A549 (cell line): ENCODE data around the gene DSG1. TPM values are rescaled to one million over a fixed set of nuclear protein-coding genes. Genes with fewer than 3 reads are reported as not detected.

Source experiments
- ATAC-seq, 2 experiments: fragments of 200-7000 bp in 1 of 2; fragments of >200 bp in 1 of 2; cut with Nextera tagmentation in 1 of 2; cut with Tn5 transposase in 1 of 2; 3 replicates each; pipeline versions ENCODE4 v1.8.0 to v1.9.1; 2018 to 2020; ENCODE audit warnings: mild to moderate bottlenecking in 1 of 2, moderate library complexity in 1 of 2
- CTCF ChIA-PET: fragments of 300-600 bp; sonication (Branson Sonifier 250); formaldehyde crosslinking; extraction: SDS; loops from one replicate; lab custom pipeline; 2021; ENCODE audit warnings: antibody characterized with exemption, inconsistent platforms; lab: Yijun Ruan, JAX
- POLR2A ChIA-PET: fragments of 350-600 bp; formaldehyde crosslinking; extraction: SDS; loops from one replicate; lab custom pipeline; 2021; ENCODE audit warnings: antibody characterized with exemption, inconsistent platforms; lab: Yijun Ruan, JAX
- DNase-seq, 2 experiments: peaks; one replicate each; pipeline versions ENCODE4 v3.0.0 to v3.0.0-alpha.2; 2011 to 2016; ENCODE audit warnings: low read depth in 1 of 2, low spot score in 1 of 2
- FAIRE-seq: peaks from 2 replicates; lab custom pipeline; 2011; peaks lifted over from hg19 to GRCh38; lab: Jason Lieb, UNC
- H3K27ac ChIP-seq, 2 experiments: fragments of >200 bp; sonication (Bioruptor Twin); formaldehyde crosslinking; 3 replicates each; pipeline ENCODE4 v1.5.1; 2016 to 2017
- H3K4me1 ChIP-seq: fragments of >200 bp; sonication (Bioruptor Twin); formaldehyde crosslinking; 3 replicates; pipeline ENCODE4 v1.6.1; 2016
- H3K4me2 ChIP-seq: fragments of >200 bp; sonication (Bioruptor Twin); formaldehyde crosslinking; 3 replicates; pipeline ENCODE4 v1.6.1; 2016
- H3K4me3 ChIP-seq: fragments of >200 bp; sonication (Bioruptor Twin); formaldehyde crosslinking; 3 replicates; pipeline ENCODE4 v1.5.1; 2016
- H3K9me3 ChIP-seq: fragments of >200 bp; sonication (Bioruptor Twin); formaldehyde crosslinking; 3 replicates; pipeline ENCODE4 v1.6.1; 2016
- BHLHE40 ChIP-seq: IDR thresholded peaks from 2 replicates; pipeline ENCODE4 v1.6.1; 2012; ENCODE audit warnings: low read depth, low read length, inconsistent platforms
- CBX2 ChIP-seq: fragments of 200-600 bp; sonication (generic); IDR thresholded peaks from 2 replicates; pipeline ENCODE4 v1.6.1; 2016; ENCODE audit warnings: low read depth, mild to moderate bottlenecking, borderline replicate concordance
- CBX8 ChIP-seq: fragments of 200-600 bp; sonication (generic); IDR thresholded peaks from 2 replicates; pipeline ENCODE4 v1.6.1; 2016
- CHD2 ChIP-seq: fragments of 150-350 bp; IDR thresholded peaks from 2 replicates; pipeline ENCODE4 v1.6.1; 2014; ENCODE audit warnings: low read length; ENCODE audit not compliant: partially characterized antibody
- E2F6 ChIP-seq: IDR thresholded peaks from 2 replicates; pipeline ENCODE4 v1.6.1; 2012; ENCODE audit warnings: low read depth, borderline replicate concordance
- ESRRA ChIP-seq: fragments of 150-350 bp; IDR thresholded peaks from 2 replicates; pipeline ENCODE4 v1.6.1; 2014; ENCODE audit warnings: mild to moderate bottlenecking, low read length, borderline replicate concordance
- FOSB ChIP-seq: fragments of 250-450 bp; sonication (Bioruptor Pico); IDR thresholded peaks from 2 replicates; pipeline ENCODE4 v1.5.0; 2020; ENCODE audit warnings: mild to moderate bottlenecking, moderate library complexity
- FOSL2 ChIP-seq, 2 experiments: fragments of 450-650 bp in 1 of 2; fragments of >200 bp in 1 of 2; sonication (Bioruptor Twin) in 1 of 2; formaldehyde crosslinking; IDR thresholded peaks; 2 replicates each; pipeline versions ENCODE4 v1.5.0 to v1.6.1; 2016 to 2020; ENCODE audit warnings: mild to moderate bottlenecking in 1 of 2, moderate library complexity in 1 of 2
- HES2 ChIP-seq: fragments of >200 bp; sonication (Bioruptor Twin); formaldehyde crosslinking; IDR thresholded peaks from 2 replicates; pipeline ENCODE4 v1.6.1; 2016
- HEYL ChIP-seq: fragments of 250-450 bp; sonication (Bioruptor Pico); IDR thresholded peaks from 2 replicates; pipeline ENCODE4 v1.8.0; 2021; ENCODE audit warnings: mild to moderate bottlenecking, moderate library complexity
- HOXA7 ChIP-seq: fragments of 250-450 bp; sonication (Bioruptor Pico); IDR thresholded peaks from 2 replicates; pipeline ENCODE4 v1.5.0; 2020; ENCODE audit warnings: mild to moderate bottlenecking, moderate library complexity
- HOXB5 ChIP-seq: fragments of 250-450 bp; sonication (Bioruptor Pico); IDR thresholded peaks from 2 replicates; pipeline ENCODE4 v1.5.0; 2020; ENCODE audit warnings: mild to moderate bottlenecking, moderate library complexity
- JUN ChIP-seq, 2 experiments: fragments of >200 bp; sonication (Bioruptor Twin); formaldehyde crosslinking; IDR thresholded peaks; 2 replicates in 1 of 2; 3 replicates in 1 of 2; pipeline ENCODE4 v1.6.1; 2016 to 2017
- KDM1A ChIP-seq: fragments of 200-600 bp; sonication (generic); IDR thresholded peaks from 2 replicates; pipeline ENCODE4 v1.6.1; 2016; ENCODE audit warnings: low read depth, mild to moderate bottlenecking
- MAFK ChIP-seq: fragments of 450-650 bp; IDR thresholded peaks from 2 replicates; pipeline ENCODE4 v1.6.1; 2014; ENCODE audit not compliant: partially characterized antibody
- MAZ ChIP-seq: fragments of 150-350 bp; IDR thresholded peaks from 2 replicates; pipeline ENCODE4 v1.6.1; 2014; ENCODE audit warnings: antibody characterized with exemption, low read depth, low read length, borderline replicate concordance
- MYC ChIP-seq: IDR thresholded peaks from 2 replicates; pipeline ENCODE4 v1.6.1; 2012; ENCODE audit warnings: mild to moderate bottlenecking, inconsistent platforms, low read length, improper control_type of control experiment, borderline replicate concordance
- NFE2L2 ChIP-seq: fragments of 150-350 bp; conservative IDR thresholded peaks from 2 replicates; pipeline ENCODE4 v1.6.1; 2014; ENCODE audit warnings: low read length
- NPAS2 ChIP-seq: fragments of 250-450 bp; sonication (Bioruptor Pico); IDR thresholded peaks from 2 replicates; pipeline ENCODE4 v1.8.0; 2022; ENCODE audit warnings: mild to moderate bottlenecking, moderate library complexity, borderline replicate concordance
- PHF8 ChIP-seq: fragments of 200-600 bp; sonication (generic); IDR thresholded peaks from 2 replicates; pipeline ENCODE4 v1.6.1; 2016; ENCODE audit warnings: low read depth, mild to moderate bottlenecking, antibody characterized with exemption, moderate library complexity, borderline replicate concordance
- POLR2A ChIP-seq: IDR thresholded peaks from 2 replicates; pipeline ENCODE4 v1.6.1; 2012; ENCODE audit warnings: mild to moderate bottlenecking, low read length
- POLR2AphosphoS2 ChIP-seq: conservative IDR thresholded peaks from 2 replicates; pipeline ENCODE4 v1.6.1; 2012; ENCODE audit warnings: low read length, improper control_type of control experiment, inconsistent platforms
- RARB ChIP-seq: fragments of 250-450 bp; sonication (Bioruptor Pico); IDR thresholded peaks from 2 replicates; pipeline ENCODE4 v1.8.0; 2021; ENCODE audit warnings: mild to moderate bottlenecking, moderate library complexity
- RFX5 ChIP-seq: fragments of 450-650 bp; IDR thresholded peaks from 2 replicates; pipeline ENCODE4 v1.7.1; 2014; ENCODE audit warnings: antibody characterized with exemption, mild to moderate bottlenecking, moderate library complexity
- RNF2 ChIP-seq: fragments of 200-600 bp; sonication (generic); IDR thresholded peaks from 2 replicates; pipeline ENCODE4 v1.6.1; 2016; ENCODE audit warnings: low read depth, mild to moderate bottlenecking, antibody characterized with exemption, moderate library complexity, borderline replicate concordance
- USF2 ChIP-seq: fragments of 450-650 bp; IDR thresholded peaks from 2 replicates; pipeline ENCODE4 v1.6.1; 2014; ENCODE audit warnings: antibody characterized with exemption
- ZC3H11A ChIP-seq: fragments of 450-650 bp; IDR thresholded peaks from 2 replicates; pipeline ENCODE4 v1.6.1; 2014; ENCODE audit warnings: antibody characterized with exemption, mild to moderate bottlenecking
- ZNF302 ChIP-seq: fragments of 250-450 bp; sonication (Bioruptor Pico); IDR thresholded peaks from 2 replicates; pipeline ENCODE4 v1.9.0; 2021; ENCODE audit warnings: inconsistent platforms, mild to moderate bottlenecking, moderate library complexity
- ZSCAN20 ChIP-seq: fragments of 250-450 bp; sonication (Bioruptor Pico); IDR thresholded peaks from 2 replicates; pipeline ENCODE4 v1.8.0; 2022; ENCODE audit warnings: mild to moderate bottlenecking, moderate library complexity
- WGBS: methylation state at CpG from one replicate; pipeline ENCODE4 v1.1.6; 2017; ENCODE audit errors: missing lambda C conversion rate; 5-methylcytosine and 5-hydroxymethylcytosine counted together
- polyA plus RNA-seq, 4 experiments: library from polyadenylated mRNA; depleted of rRNA in 3 of 4; stranded (reverse); fragments of >200 nt; fragmentation: RNase III in 1 of 4; extraction: RNeasy Plus Mini Kit Qiagen cat#74134 plus additional on column Dnase treatment in 1 of 4; gene quantifications; 2 replicates in 3 of 4; 3 replicates in 1 of 4; pipeline ENCODE4 v1.2.3, GENCODE V29; 2011 to 2017
- TF ChIP-seq, protein P1 (sequence below): fragments of 150-350 bp; IDR thresholded peaks from 2 replicates; pipeline ENCODE4 v1.6.1; 2014; ENCODE audit warnings: low read depth, mild to moderate bottlenecking, low read length
- TF ChIP-seq, protein P2 (sequence below): fragments of >200 bp; sonication (Bioruptor Twin); formaldehyde crosslinking; IDR thresholded peaks from 3 replicates; pipeline ENCODE4 v1.5.1; 2016
- TF ChIP-seq, protein P3 (sequence below): IDR thresholded peaks from 2 replicates; pipeline ENCODE4 v1.6.1; 2012

Gene DSG1
- polyA plus RNA-seq, 2 of the 4 experiments (the other 2 are of a cell fraction), result not detected

GRCh38 chr18:31294199-31294747 is 23.7 kb upstream of the DSG1 start:
- POLR2A ChIA-PET, result no interaction called here
- Histone ChIP-seq H3K9me3 (no peaks in the 10 kb centered on the region), H3K4me3 (no peak overlapping the region), H3K4me2 (no peak overlapping the region), H3K4me1 (no peaks in the 10 kb centered on the region), H3K27ac (no peak overlapping the region)
- no peak for FAIRE-seq
- DNase-seq, result no peak
- 82% methylated on average over 5 of the region's 5 CpGs for WGBS
- TF ChIP-seq USF2 (no peak), ZC3H11A (no peak), BHLHE40 (no peak), MYC (no peak), HOXB5 (CRISPR knock-in tag) (no peak), RFX5 (no peak), MAFK (no peak), ZNF302 (CRISPR knock-in tag) (no peak), RARB (CRISPR knock-in tag) (no peak), HOXA7 (CRISPR knock-in tag) (no peak), POLR2AphosphoS2 (no peak), HES2 (no peak), HEYL (CRISPR knock-in tag) (no peak), FOSL2 (IDR thresholded peaks at IDR 0.05) (no peak), FOSL2 (CRISPR knock-in tag; IDR thresholded peaks at IDR 0.05) (no peak), NFE2L2 (no peak), CHD2 (no peak)
- TF ChIP-seq, protein P1, sequence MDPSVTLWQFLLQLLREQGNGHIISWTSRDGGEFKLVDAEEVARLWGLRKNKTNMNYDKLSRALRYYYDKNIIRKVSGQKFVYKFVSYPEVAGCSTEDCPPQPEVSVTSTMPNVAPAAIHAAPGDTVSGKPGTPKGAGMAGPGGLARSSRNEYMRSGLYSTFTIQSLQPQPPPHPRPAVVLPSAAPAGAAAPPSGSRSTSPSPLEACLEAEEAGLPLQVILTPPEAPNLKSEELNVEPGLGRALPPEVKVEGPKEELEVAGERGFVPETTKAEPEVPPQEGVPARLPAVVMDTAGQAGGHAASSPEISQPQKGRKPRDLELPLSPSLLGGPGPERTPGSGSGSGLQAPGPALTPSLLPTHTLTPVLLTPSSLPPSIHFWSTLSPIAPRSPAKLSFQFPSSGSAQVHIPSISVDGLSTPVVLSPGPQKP, result no peak
- TF ChIP-seq, protein P2, sequence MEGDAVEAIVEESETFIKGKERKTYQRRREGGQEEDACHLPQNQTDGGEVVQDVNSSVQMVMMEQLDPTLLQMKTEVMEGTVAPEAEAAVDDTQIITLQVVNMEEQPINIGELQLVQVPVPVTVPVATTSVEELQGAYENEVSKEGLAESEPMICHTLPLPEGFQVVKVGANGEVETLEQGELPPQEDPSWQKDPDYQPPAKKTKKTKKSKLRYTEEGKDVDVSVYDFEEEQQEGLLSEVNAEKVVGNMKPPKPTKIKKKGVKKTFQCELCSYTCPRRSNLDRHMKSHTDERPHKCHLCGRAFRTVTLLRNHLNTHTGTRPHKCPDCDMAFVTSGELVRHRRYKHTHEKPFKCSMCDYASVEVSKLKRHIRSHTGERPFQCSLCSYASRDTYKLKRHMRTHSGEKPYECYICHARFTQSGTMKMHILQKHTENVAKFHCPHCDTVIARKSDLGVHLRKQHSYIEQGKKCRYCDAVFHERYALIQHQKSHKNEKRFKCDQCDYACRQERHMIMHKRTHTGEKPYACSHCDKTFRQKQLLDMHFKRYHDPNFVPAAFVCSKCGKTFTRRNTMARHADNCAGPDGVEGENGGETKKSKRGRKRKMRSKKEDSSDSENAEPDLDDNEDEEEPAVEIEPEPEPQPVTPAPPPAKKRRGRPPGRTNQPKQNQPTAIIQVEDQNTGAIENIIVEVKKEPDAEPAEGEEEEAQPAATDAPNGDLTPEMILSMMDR, result no peak
- TF ChIP-seq, protein P3, sequence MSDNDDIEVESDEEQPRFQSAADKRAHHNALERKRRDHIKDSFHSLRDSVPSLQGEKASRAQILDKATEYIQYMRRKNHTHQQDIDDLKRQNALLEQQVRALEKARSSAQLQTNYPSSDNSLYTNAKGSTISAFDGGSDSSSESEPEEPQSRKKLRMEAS, result no peak
- CTCF ChIA-PET, result no interaction called here
- ATAC-seq, result no peak

DNA sequence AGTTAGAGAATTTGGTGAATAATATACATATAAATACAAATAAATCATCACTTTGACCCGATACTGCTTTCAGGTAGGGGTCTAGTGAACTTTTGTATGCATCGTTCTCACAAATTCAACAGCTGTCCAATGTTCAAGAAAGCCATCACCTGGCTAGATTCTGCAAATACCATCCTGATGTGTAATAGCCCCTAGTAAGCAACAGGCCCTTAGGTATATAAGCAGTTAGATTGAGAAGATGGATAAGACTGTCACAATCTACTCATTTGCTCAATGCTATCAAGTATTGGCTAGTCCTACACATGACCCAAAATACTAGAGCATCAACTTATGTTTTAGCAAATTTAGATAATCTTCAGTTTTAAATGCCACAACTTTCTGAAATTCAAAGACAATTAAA is 20.7 kb upstream of the DSG1 start:
- H3K4me2 ChIP-seq, result no peak overlapping the region
- H3K27ac ChIP-seq, result no peak overlapping the region
- no peaks in the 10 kb centered on the region for H3K4me1 ChIP-seq
- no peak overlapping the region for H3K4me3 ChIP-seq
- no peak for ATAC-seq
- no peak for DNase-seq
- POLR2A ChIA-PET, result no interaction called here
- WGBS, result 76% methylated on average over 2 of the region's 2 CpGs
- no peak for FAIRE-seq
- TF ChIP-seq NPAS2 (CRISPR knock-in tag), result no peak
- no peak for TF ChIP-seq ESRRA
- TF ChIP-seq BHLHE40, result no peak
- TF ChIP-seq MAZ, result no peak
- TF ChIP-seq PHF8, result no peak
- TF ChIP-seq JUN (IDR thresholded peaks at IDR 0.05), result no peak
- TF ChIP-seq E2F6, result no peak
- no peak for TF ChIP-seq USF2
- TF ChIP-seq ZSCAN20, result no peak
- no peak for TF ChIP-seq HES2
- no peak for TF ChIP-seq FOSB (CRISPR knock-in tag)
- TF ChIP-seq CBX8, result no peak
- TF ChIP-seq HOXB5 (CRISPR knock-in tag), result no peak
- TF ChIP-seq RNF2, result no peak
- TF ChIP-seq KDM1A, result no peak
- no peak for TF ChIP-seq POLR2A
- TF ChIP-seq ZC3H11A, result no peak
- TF ChIP-seq CBX2, result no peak
- CTCF ChIA-PET, result no interaction called here
- no peaks in the 10 kb centered on the region for H3K9me3 ChIP-seq
